ENCODE data around the gene LHX5.

DNA sequence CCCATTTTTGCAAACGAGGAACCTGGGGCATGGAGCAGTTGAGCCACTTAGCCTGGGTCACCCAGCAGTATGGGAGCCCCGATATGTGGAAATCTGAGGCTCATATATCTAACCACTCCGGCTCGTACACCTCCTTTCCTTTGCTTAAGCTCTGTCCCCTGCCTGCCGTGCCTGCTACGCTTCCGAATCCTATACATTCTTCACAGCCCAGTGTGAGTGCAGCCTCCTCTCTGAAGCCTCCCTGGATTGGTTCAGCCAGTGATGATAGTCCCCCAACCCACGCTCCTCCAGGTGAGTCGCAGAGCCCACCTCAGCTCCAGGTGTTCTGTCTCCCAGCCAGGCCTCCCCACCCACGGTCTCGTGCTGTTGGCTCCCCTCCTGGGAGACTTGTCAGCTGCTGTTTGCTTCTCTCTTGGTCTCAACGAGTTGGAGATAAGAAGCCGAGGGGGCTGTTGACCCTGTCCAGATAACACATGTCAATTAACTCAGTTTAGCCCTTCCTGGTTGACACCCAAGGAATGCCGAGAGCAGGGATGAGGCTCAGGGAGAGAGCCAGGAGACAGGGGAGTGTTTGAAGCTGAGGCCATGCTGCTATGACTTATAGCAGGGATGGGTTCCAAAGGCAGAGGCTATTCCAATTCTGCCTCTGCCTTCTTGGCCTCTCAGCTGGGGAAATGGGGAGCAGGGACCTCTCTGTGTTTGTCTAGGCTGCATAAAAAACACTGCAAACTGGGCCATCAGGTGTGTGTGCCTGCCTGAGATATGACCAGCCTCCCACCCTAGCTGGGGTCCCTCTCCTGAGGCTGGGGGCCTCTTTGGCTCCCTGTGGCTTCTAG lies 30.5 kb downstream of the LHX5 start:
- TF ChIP-seq POLR2AphosphoS5 (IDR thresholded peaks at IDR 0.05) = no peak
- TF ChIP-seq, protein P1, sequence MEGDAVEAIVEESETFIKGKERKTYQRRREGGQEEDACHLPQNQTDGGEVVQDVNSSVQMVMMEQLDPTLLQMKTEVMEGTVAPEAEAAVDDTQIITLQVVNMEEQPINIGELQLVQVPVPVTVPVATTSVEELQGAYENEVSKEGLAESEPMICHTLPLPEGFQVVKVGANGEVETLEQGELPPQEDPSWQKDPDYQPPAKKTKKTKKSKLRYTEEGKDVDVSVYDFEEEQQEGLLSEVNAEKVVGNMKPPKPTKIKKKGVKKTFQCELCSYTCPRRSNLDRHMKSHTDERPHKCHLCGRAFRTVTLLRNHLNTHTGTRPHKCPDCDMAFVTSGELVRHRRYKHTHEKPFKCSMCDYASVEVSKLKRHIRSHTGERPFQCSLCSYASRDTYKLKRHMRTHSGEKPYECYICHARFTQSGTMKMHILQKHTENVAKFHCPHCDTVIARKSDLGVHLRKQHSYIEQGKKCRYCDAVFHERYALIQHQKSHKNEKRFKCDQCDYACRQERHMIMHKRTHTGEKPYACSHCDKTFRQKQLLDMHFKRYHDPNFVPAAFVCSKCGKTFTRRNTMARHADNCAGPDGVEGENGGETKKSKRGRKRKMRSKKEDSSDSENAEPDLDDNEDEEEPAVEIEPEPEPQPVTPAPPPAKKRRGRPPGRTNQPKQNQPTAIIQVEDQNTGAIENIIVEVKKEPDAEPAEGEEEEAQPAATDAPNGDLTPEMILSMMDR (IDR thresholded peaks at IDR 0.05) = no peak

All from transverse colon (tissue), 4 donors.